Esophagus (tissue), 2 donors: ENCODE measurements around the gene LRRC4C. TPM values are rescaled to one million over a fixed set of nuclear protein-coding genes. Genes with fewer than 3 reads are reported as not detected.
"Not testable (repeated sequence)": the region's sequence is repeated elsewhere in the genome, so short reads cannot be mapped to it uniquely, and the experiment has no call there.

Source experiments
- H3K27ac ChIP-seq, 2 donors: one replicate each; pipeline ENCODE4 v1.5.1; 2013; ENCODE audit warnings: low read depth in 2 of 2, mild to moderate bottlenecking in 2 of 2, inconsistent platforms in 1 of 2, low read length in 1 of 2, moderate library complexity in 1 of 2
- H3K27me3 ChIP-seq, 2 donors: one replicate each; pipeline ENCODE4 v1.6.1; 2013; ENCODE audit warnings: low read length in 2 of 2, control low read depth in 1 of 2, mild to moderate bottlenecking in 1 of 2; ENCODE audit not compliant: insufficient read depth in 2 of 2, control insufficient read depth in 1 of 2
- H3K36me3 ChIP-seq, 2 donors: one replicate each; pipeline ENCODE4 v1.6.1; 2013; ENCODE audit warnings: low read length in 1 of 2; ENCODE audit not compliant: control insufficient read depth in 2 of 2, insufficient read depth in 2 of 2
- H3K4me1 ChIP-seq, 2 donors: one replicate each; pipeline ENCODE4 v1.6.1; 2013; ENCODE audit warnings: low read length in 1 of 2; ENCODE audit not compliant: control insufficient read depth in 2 of 2, insufficient read depth in 2 of 2
- H3K4me3 ChIP-seq, 2 donors: one replicate each; pipeline ENCODE4 v1.5.1; 2013; ENCODE audit warnings: low read length in 2 of 2, mild to moderate bottlenecking in 2 of 2, low read depth in 1 of 2, moderate library complexity in 1 of 2
- H3K9me3 ChIP-seq, 2 donors: one replicate each; pipeline ENCODE4 v1.6.1; 2013; ENCODE audit warnings: mild to moderate bottlenecking in 2 of 2, low read depth in 1 of 2, low read length in 1 of 2, moderate library complexity in 1 of 2; ENCODE audit not compliant: control insufficient read depth in 2 of 2, insufficient read depth in 1 of 2
- WGBS, 2 donors: extraction: QIAGEN DNeasy Blood & Tissue Kit; methylation state at CpG; one replicate each; pipeline ENCODE4 v1.1.7; 2013; 5-methylcytosine and 5-hydroxymethylcytosine counted together
- polyA plus RNA-seq, 2 donors: library from polyadenylated mRNA; stranded (reverse); fragments of 200-250 nt; gene quantifications; one replicate each; pipeline ENCODE4 v1.2.3, GENCODE V29; 2013
- donor health status: healthy with polysubstance abuse.
- donor health status: Bipolar disorder and iron deficiency.

Gene LRRC4C
- polyA plus RNA-seq, 2 donors: 0.04 to 0.12 TPM

DNA sequence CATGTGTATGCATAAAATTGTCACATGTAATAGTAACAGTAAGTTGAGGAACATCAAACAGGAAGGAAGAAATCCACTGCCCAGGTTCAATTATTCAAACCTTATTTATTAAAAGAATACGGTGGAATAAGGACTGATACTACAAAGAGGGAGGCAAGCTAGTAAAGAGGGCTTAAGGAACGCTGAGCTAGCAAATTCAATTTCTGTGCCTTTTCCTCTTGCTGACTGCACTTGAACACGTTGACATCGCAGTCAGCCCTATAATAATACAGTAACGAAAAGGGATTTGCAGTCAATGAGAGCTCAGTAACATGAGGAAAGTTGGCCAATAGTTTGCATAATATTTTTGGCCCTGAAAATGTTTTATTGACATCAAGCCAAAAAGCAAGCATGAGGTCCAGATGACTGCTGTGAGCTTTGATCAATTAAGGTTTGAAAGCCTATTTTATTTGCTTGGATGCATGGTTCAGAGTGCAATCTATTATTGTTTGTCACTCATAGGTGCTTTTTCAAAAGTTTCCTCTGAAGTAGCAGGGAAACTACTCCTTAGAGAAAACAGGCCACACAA is 861.8 kb downstream of the LRRC4C start:
- Histone ChIP-seq H3K4me3 (no peak overlapping the region), H3K27me3 (no peaks in the 10 kb centered on the region), H3K36me3 (no peaks in the 10 kb centered on the region), H3K4me1 (no peaks in the 10 kb centered on the region), H3K27ac (no peak overlapping the region), H3K9me3 (no peaks in the 10 kb centered on the region)
- 67 to 69% methylated on average over 5 of the region's 5 CpGs for WGBS, 2 donors

- Histone ChIP-seq H3K27ac (no peak overlapping the region), H3K27me3 (no peaks in the 10 kb centered on the region), H3K4me1 (no peaks in the 10 kb centered on the region), H3K4me3 (no peak overlapping the region), H3K9me3 (peaks cover 0 to 2% of the 10 kb centered on the region in 2 donors), H3K36me3 (no peaks in the 10 kb centered on the region)
- 24 to 25% methylated on average over 1 of the region's 1 CpG for WGBS, 2 donors
These were observed 886.1 kb downstream of the LRRC4C start for GRCh38 chr11:40573254-40573891.

GRCh38 chr11:40569947-40570531 is 889.4 kb downstream of the LRRC4C start:
- 72 to 77% methylated on average over 1 of the region's 1 CpG for WGBS, 2 donors
- Histone ChIP-seq H3K36me3 (no peaks in the 10 kb centered on the region), H3K27me3 (no peaks in the 10 kb centered on the region), H3K4me3 (no peak overlapping the region), H3K9me3 (peaks cover 0 to 5% of the 10 kb centered on the region in 2 donors), H3K4me1 (no peaks in the 10 kb centered on the region), H3K27ac (no peak overlapping the region)

DNA sequence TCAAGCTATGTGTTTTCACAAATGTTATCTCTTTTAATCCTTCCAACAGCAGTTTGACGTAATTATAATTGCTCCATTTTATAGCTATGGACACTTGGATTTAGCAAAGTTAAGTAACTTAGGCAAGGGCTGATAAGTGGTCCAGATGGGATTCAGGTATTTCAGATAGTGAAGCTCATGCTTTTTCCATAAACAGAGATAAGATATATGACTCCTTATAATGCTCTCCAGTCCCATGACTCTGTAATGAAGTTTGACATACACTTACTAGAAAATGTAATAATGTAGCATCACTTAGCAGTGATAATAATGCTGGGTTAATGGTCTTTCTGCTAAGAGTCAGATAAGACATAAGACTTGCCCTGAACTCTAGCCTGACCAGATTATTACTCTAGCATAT is 892.1 kb downstream of the LRRC4C start:
- H3K27ac ChIP-seq: no peak overlapping the region
- H3K27me3 ChIP-seq: no peaks in the 10 kb centered on the region
- WGBS, 2 donors: 67 to 68% methylated on average over 1 of the region's 1 CpG
- no peaks in the 10 kb centered on the region for H3K4me1 ChIP-seq
- H3K9me3 ChIP-seq: peaks cover 2 to 3% of the 10 kb centered on the region in 2 donors
- H3K4me3 ChIP-seq: no peak overlapping the region
- H3K36me3 ChIP-seq: no peaks in the 10 kb centered on the region

DNA sequence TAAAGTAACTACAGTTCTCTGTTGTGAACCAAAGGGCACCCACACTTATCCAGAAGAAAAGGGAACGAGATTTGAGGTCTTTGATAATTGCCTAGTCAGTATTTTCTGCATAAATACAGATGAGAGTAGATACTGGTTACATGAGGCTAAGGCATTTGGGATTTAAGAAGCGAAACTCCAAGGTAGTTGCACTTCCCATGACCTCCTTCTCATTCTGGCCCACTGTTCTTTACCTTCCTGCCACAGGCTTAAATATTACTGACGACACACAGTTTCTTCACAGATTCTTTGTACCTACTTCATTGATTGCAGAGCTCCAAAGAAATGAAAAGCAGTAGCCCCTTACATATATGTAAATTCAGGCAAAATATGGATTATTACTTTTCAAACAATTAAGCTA is 915.3 kb downstream of the LRRC4C start:
- H3K36me3 ChIP-seq: no peaks in the 10 kb centered on the region
- H3K27me3 ChIP-seq: no peaks in the 10 kb centered on the region
- no peak overlapping the region for H3K27ac ChIP-seq
- no peaks in the 10 kb centered on the region for H3K9me3 ChIP-seq
- 55 to 60% methylated on average over 3 of the region's 3 CpGs for WGBS, 2 donors
- H3K4me3 ChIP-seq: no peak overlapping the region
- H3K4me1 ChIP-seq: no peaks in the 10 kb centered on the region

DNA sequence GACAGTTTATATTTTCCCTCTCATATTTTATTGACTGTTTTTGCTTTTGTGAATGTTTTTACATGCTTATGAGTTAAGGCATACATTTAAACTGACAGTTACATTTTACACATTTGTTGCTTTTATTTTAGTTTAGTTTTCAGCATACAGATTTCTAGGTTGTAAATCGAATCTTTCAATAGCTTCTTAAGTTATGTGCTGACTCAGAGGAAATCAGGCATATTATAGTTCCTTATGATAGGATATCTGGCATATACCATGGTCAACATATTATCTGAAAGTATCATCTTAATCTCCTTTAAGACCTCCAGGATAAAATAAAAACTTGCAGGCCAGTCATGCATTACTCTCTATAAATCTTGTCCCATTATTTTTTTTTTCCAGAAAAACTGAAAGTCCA is 916.6 kb downstream of the LRRC4C start:
- Histone ChIP-seq H3K9me3 (no peaks in the 10 kb centered on the region), H3K27ac (no peak overlapping the region), H3K36me3 (no peaks in the 10 kb centered on the region), H3K4me1 (no peaks in the 10 kb centered on the region), H3K4me3 (no peak overlapping the region), H3K27me3 (no peaks in the 10 kb centered on the region)
- WGBS, 2 donors: 55% methylated on average over 1 of the region's 1 CpG

DNA sequence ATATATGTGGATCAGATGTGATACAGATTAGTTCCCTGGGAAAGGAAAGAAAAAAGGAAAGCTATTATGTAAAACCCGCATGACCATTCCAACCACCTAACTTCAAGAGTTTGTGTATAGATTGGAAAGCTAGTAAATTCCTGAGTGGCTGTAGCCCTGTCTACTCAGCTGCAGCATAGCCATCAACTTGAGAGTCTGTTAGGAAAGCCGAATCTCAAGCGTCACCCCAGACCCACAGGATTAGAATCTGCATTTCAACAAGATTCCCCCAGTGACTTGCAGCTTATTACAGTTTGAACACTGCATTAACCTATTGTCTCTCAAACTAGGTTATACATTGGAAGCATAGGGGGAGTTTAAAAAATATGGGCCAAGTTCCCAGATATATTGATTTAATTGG is 921.7 kb downstream of the LRRC4C start:
- H3K9me3 ChIP-seq: no peaks in the 10 kb centered on the region
- no peaks in the 10 kb centered on the region for H3K36me3 ChIP-seq
- no peaks in the 10 kb centered on the region for H3K27me3 ChIP-seq
- no peaks in the 10 kb centered on the region for H3K4me1 ChIP-seq
- WGBS, 2 donors: 78 to 85% methylated on average over 3 of the region's 3 CpGs
- no peak overlapping the region for H3K27ac ChIP-seq
- H3K4me3 ChIP-seq: no peak overlapping the region

GRCh38 chr11:40522080-40522479 is 937.4 kb downstream of the LRRC4C start:
- H3K4me3 ChIP-seq, H3K27me3 ChIP-seq, H3K4me1 ChIP-seq, H3K36me3 ChIP-seq, H3K9me3 ChIP-seq, H3K27ac ChIP-seq: not testable (repeated sequence)
- WGBS, 2 donors: 78 to 87% methylated on average over 6 of the region's 6 CpGs

- 80 to 84% methylated on average over 3 of the region's 3 CpGs for WGBS, 2 donors
- no peaks in the 10 kb centered on the region for H3K27me3 ChIP-seq
- H3K4me1 ChIP-seq: no peaks in the 10 kb centered on the region
- H3K9me3 ChIP-seq: no peaks in the 10 kb centered on the region
- no peak overlapping the region for H3K27ac ChIP-seq
- no peak overlapping the region for H3K4me3 ChIP-seq
- H3K36me3 ChIP-seq: no peaks in the 10 kb centered on the region
These were observed 942.3 kb downstream of the LRRC4C start for GRCh38 chr11:40517122-40517521.

DNA sequence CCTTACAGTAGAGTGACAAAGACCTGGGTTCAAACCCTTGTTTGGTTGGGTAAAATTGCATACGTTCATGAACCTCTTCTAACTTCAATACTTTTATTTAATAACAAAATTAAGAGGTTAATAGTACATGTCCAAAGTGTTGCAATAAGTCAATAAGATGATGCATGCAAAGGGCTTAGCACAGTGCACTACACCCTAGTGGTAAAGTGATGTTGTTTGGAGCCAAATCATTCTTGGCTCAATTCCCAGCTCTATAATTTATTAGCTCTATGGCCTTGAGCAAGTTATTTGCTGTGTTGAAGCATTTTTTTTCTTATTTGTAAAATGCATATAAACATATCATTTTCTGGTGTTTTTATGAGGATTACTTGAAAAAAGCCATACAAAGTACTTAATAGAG is 945.3 kb downstream of the LRRC4C start:
- Histone ChIP-seq H3K27me3 (no peaks in the 10 kb centered on the region), H3K36me3 (no peaks in the 10 kb centered on the region), H3K9me3 (no peaks in the 10 kb centered on the region), H3K4me3 (no peak overlapping the region), H3K27ac (no peak overlapping the region), H3K4me1 (no peaks in the 10 kb centered on the region)
- 41 to 61% methylated on average over 1 of the region's 1 CpG for whole genome bisulfite sequencing, 2 donors
